ENCODE results near the gene TRPV6. TPM values are rescaled to one million over a fixed set of nuclear protein-coding genes. Genes with fewer than 3 reads are reported as not detected.

The TRPV6 gene
- total and polyA plus RNA-seq, 2 of the 4 experiments (the other 2 are of a cell fraction): 0.03 TPM; not detected in 1

DNA sequence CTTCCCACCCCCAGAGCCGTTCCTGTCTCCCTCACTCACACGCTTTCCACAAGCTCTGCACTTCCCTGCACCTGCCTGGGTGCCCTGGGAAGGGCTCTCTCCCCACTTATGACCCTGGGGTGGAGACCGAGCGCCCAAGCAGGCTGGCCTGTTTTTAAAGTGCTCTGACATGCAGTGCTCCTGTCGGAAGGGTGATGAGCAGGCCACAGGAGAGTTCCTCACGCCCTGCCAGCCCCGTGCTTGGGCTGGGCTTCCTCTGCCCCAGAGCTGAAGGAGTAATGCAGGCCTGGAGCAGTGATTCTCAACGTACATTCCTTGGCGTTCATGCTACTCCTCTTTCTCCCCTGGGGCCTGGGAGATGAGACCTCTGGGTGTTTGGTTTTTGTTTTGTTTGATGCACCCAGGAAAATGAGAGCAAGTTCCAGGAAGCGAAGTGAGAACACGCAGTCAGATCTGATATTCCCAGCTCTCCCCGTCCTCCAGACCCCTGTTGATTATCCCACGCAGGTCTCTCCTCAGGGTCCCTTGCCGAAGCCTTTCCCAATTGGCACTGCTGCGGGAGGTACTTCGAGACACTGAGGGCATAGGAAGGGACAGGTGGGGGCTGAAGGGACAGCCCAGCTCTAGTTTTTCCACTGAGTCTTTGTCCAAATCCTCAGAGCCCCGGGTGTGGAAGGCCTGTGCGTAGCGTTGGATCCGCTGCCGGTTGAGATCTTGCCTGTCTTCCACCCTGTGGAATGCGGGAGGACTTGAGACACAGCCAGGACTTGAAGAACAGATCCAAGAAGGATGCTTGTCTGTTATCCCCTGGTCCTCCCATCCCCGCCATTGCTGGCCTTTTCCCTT, 14.1 kb downstream of the TRPV6 start:
- no peak overlapping the region for H4K5ac ChIP-seq (ENCODE audit: low read depth, low read length)
- no peaks in the 10 kb centered on the region for H3K4me1 ChIP-seq (ENCODE audit: control insufficient read depth, insufficient read depth, low read length)
- no peaks in the 10 kb centered on the region for H3K9me1 ChIP-seq (ENCODE audit: insufficient read depth, low read length)
- no peak overlapping the region for H2AK9ac ChIP-seq (replicated peaks; ENCODE audit: low read depth, low read length, poor library complexity)
- no peak overlapping the region for H2BK15ac ChIP-seq (ENCODE audit: low read depth, low read length)
- ChIA-PET POLR2A (ENCODE audit: unreplicated experiment) (no interaction called here), CTCF (no interaction called here)
- H3K27ac ChIP-seq (ENCODE audit: insufficient read depth, low read length): no peak overlapping the region
- H3K9me3 ChIP-seq (ENCODE audit: control insufficient read depth, insufficient read depth, low read length): no peaks in the 10 kb centered on the region; the same call in 1 of the 2 replicates
- H3K79me1 ChIP-seq (ENCODE audit: low read depth in 1 of 2, low read length in 2 of 2): no peaks in the 10 kb centered on the region
- ATAC-seq (ENCODE audit: low read depth) (no peak), DNase-seq (no peak)
- no peak overlapping the region for H2BK20ac ChIP-seq (ENCODE audit: low read depth, low read length)
- no peak overlapping the region for H4K91ac ChIP-seq (ENCODE audit: insufficient read depth, low read depth, low read length)
- no peak overlapping the region for H3K4me3 ChIP-seq (ENCODE audit: insufficient read depth, low read depth, low read length)
- H3K23ac ChIP-seq (ENCODE audit: low read depth, low read length): no peak overlapping the region
- no peaks in the 10 kb centered on the region for H4K20me1 ChIP-seq (ENCODE audit: insufficient read depth, low read length)
- H3K27me3 ChIP-seq (ENCODE audit: control insufficient read depth, insufficient read depth, low read length): no peaks in the 10 kb centered on the region
- dilution Hi-C loops (cut with HindIII; ENCODE audit: low sequenced_read_pairs, unreplicated experiment) (no loop called here), in situ Hi-C loops (cut with MboI; ENCODE audit: low sequenced_read_pairs) (no loop called here), intact Hi-C loops (cut with micrococcal nuclease) (no loop called here)
- no peak overlapping the region for H2BK5ac ChIP-seq (ENCODE audit: low read depth, low read length, poor library complexity, severe bottlenecking)
- no peak overlapping the region for H3K56ac ChIP-seq (ENCODE audit: extremely low read depth, insufficient read depth, low read length)
- no peak overlapping the region for H2AK5ac ChIP-seq (ENCODE audit: low read depth, low read length)
- no peak overlapping the region for H2BK120ac ChIP-seq (ENCODE audit: low read depth, low read length)
- 72% methylated on average over 9 of the region's 23 CpGs; no CpG with 5 or more reads in 1 of the 2 experiments for WGBS, 2 experiments (ENCODE audit: extremely low coverage in 2 of 2, insufficient read length in 1 of 2)
- H3K36me3 ChIP-seq (ENCODE audit: control insufficient read depth, insufficient read depth, low read length): no peaks in the 10 kb centered on the region
- no peak overlapping the region for H3K9ac ChIP-seq (ENCODE audit: low read depth, low read length)
- H3K18ac ChIP-seq (ENCODE audit: low read depth, low read length): no peak overlapping the region
- no peak overlapping the region for H3K4ac ChIP-seq (ENCODE audit: low read depth, low read length)
- no peak overlapping the region for H3K4me2 ChIP-seq (ENCODE audit: low read depth, low read length)
- no peak overlapping the region for H3K14ac ChIP-seq (replicated peaks; ENCODE audit: low read depth, low read length)
- no peak overlapping the region for H4K8ac ChIP-seq (ENCODE audit: low read depth in 2 of 2, low read length in 2 of 2)
- no TSS peak for BruUV-seq (replicated peaks)
- no peak overlapping the region for H2AFZ ChIP-seq (replicated peaks; ENCODE audit: low read length, poor library complexity)
- TF ChIP-seq MAZ (IDR thresholded peaks at IDR 0.05; ENCODE audit: borderline replicate concordance, low read depth, low read length): no peak
- TF ChIP-seq RCOR1 (IDR thresholded peaks at IDR 0.05; ENCODE audit: insufficient replicate concordance, low read length): no peak
- no peak for TF ChIP-seq MXI1 (IDR thresholded peaks at IDR 0.05; ENCODE audit: borderline replicate concordance, low read depth, low read length)
- no peak for TF ChIP-seq RAD21 (IDR thresholded peaks at IDR 0.05; ENCODE audit: low read length)
- no peak for TF ChIP-seq USF2 (IDR thresholded peaks at IDR 0.05; ENCODE audit: low read depth, low read length)
- TF ChIP-seq, protein P1, sequence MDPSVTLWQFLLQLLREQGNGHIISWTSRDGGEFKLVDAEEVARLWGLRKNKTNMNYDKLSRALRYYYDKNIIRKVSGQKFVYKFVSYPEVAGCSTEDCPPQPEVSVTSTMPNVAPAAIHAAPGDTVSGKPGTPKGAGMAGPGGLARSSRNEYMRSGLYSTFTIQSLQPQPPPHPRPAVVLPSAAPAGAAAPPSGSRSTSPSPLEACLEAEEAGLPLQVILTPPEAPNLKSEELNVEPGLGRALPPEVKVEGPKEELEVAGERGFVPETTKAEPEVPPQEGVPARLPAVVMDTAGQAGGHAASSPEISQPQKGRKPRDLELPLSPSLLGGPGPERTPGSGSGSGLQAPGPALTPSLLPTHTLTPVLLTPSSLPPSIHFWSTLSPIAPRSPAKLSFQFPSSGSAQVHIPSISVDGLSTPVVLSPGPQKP (IDR thresholded peaks at IDR 0.05; ENCODE audit: borderline replicate concordance, low read depth, low read length): no peak
- TF ChIP-seq NFE2L2 (IDR thresholded peaks at IDR 0.05; ENCODE audit: low read depth, low read length): no peak
- no peak for TF ChIP-seq CEBPB (IDR thresholded peaks at IDR 0.05; ENCODE audit: low read depth, low read length)
- no peak for TF ChIP-seq SMC3 (IDR thresholded peaks at IDR 0.05; ENCODE audit: low read depth, low read length)
- TF ChIP-seq RFX5 (IDR thresholded peaks at IDR 0.05; ENCODE audit: low read depth, low read length): no peak
- TF ChIP-seq MAFK (IDR thresholded peaks at IDR 0.05; ENCODE audit: low read depth, low read length): no peak
- TF ChIP-seq FOS (IDR thresholded peaks at IDR 0.05; ENCODE audit: low read depth, low read length): no peak
- no peak for TF ChIP-seq BHLHE40 (IDR thresholded peaks at IDR 0.05; ENCODE audit: low read depth, low read length)
- TF ChIP-seq POLR2A (IDR thresholded peaks at IDR 0.05; ENCODE audit: low read depth, low read length): no peak
- TF ChIP-seq CHD1 (IDR thresholded peaks at IDR 0.05; ENCODE audit: low read depth, low read length): no peak
